ENCODE results near the gene ORC3. TPM values are rescaled to one million over a fixed set of nuclear protein-coding genes. Genes with fewer than 3 reads are reported as not detected.
A peak's percentile ranks its signal among the peaks of the same experiment; 100 is the strongest.

ORC3 gene
- total and polyA plus RNA-seq, 12 donors = 21.1 to 61.3 (median 30.6) TPM

GRCh38 chr6:87697581-87698546 is 107.9 kb downstream of the ORC3 start:
- H3K27me3 ChIP-seq = no peaks in the 10 kb centered on the region
- DNase-seq = no peak
- H3K4me3 ChIP-seq = peak overlapping the region in 2 of 4 donors; percentile 26 to 83
- H3K9me3 ChIP-seq (replicated peaks in 1 of 3) = no peaks in the 10 kb centered on the region
- 27 to 38% (median 32%) methylated on average over 8 of the region's 8 CpGs for WGBS, 4 donors
- H3K4me1 ChIP-seq (replicated peaks in 1 of 2) = peaks cover 45 to 66% of the 10 kb centered on the region in 2 donors
- no peaks in the 10 kb centered on the region for H3K36me3 ChIP-seq (replicated peaks in 1 of 2)
- peak overlapping the region in 4 of 5 donors; percentile 10 to 99 (median 46) for H3K27ac ChIP-seq
- intact Hi-C loops (cut with DNase I) = no loop called here
- TF ChIP-seq POLR2A (IDR thresholded peaks at IDR 0.05) = no peak
- TF ChIP-seq, protein P1, sequence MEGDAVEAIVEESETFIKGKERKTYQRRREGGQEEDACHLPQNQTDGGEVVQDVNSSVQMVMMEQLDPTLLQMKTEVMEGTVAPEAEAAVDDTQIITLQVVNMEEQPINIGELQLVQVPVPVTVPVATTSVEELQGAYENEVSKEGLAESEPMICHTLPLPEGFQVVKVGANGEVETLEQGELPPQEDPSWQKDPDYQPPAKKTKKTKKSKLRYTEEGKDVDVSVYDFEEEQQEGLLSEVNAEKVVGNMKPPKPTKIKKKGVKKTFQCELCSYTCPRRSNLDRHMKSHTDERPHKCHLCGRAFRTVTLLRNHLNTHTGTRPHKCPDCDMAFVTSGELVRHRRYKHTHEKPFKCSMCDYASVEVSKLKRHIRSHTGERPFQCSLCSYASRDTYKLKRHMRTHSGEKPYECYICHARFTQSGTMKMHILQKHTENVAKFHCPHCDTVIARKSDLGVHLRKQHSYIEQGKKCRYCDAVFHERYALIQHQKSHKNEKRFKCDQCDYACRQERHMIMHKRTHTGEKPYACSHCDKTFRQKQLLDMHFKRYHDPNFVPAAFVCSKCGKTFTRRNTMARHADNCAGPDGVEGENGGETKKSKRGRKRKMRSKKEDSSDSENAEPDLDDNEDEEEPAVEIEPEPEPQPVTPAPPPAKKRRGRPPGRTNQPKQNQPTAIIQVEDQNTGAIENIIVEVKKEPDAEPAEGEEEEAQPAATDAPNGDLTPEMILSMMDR (IDR thresholded peaks at IDR 0.05) = no peak

GRCh38 chr6:87698547-87699006 is 108.6 kb downstream of the ORC3 start:
- TF ChIP-seq, protein P1 (IDR thresholded peaks at IDR 0.05) = no peak
- TF ChIP-seq POLR2A (IDR thresholded peaks at IDR 0.05) = no peak
- Histone ChIP-seq H3K4me3 (peak overlapping the region in 2 of 4 donors; percentile 26 to 83), H3K36me3 (replicated peaks in 1 of 2) (no peaks in the 10 kb centered on the region), H3K27ac (peak overlapping the region in 4 of 5 donors; percentile 10 to 99 (median 46)), H3K4me1 (replicated peaks in 1 of 2) (peaks cover 45 to 64% of the 10 kb centered on the region in 2 donors), H3K27me3 (no peaks in the 10 kb centered on the region), H3K9me3 (replicated peaks in 1 of 3) (no peaks in the 10 kb centered on the region)
- no peak for DNase-seq
- WGBS, 4 donors = 22 to 26% (median 26%) methylated on average over 2 of the region's 2 CpGs
- intact Hi-C loops (cut with DNase I) = no loop called here

DNA sequence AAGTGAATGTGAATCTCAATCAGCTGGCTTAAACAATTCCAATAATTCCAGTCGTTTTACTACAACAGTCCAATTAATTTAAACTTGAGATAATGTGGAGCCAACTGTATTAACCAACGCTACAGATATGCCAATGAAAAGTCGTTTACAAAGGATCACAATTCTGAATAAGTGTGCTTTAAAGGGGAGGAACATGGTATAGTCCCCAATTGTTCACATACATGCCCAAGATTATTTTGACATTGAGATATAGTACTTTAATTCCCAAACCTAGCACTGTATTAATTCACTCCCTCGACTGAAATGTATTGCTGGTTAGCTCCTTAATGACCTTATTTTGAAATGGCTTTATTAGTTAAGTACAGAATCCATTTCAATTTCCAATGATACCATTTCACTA is 109.6 kb downstream of the ORC3 start:
- H3K9me3 ChIP-seq (replicated peaks in 1 of 3) = no peaks in the 10 kb centered on the region
- peaks cover 37 to 54% of the 10 kb centered on the region in 2 donors for H3K4me1 ChIP-seq (replicated peaks in 1 of 2)
- WGBS, 4 donors = 1 to 4% (median 2%) methylated on average over 4 of the region's 4 CpGs
- no peaks in the 10 kb centered on the region for H3K36me3 ChIP-seq (replicated peaks in 1 of 2)
- TF ChIP-seq, protein P1 (IDR thresholded peaks at IDR 0.05) = no peak
- TF ChIP-seq POLR2A (IDR thresholded peaks at IDR 0.05) = no peak
- H3K27me3 ChIP-seq = no peaks in the 10 kb centered on the region
- DNase-seq = no peak
- H3K4me3 ChIP-seq = peak overlapping the region in 2 of 4 donors; percentile 76 to 83
- peak overlapping the region in 4 of 5 donors; percentile 25 to 99 (median 70) for H3K27ac ChIP-seq
- intact Hi-C loops (cut with DNase I) = no loop called here

All from adrenal gland (tissue), 12 donors.